ENCODE data around the gene LMO7.

- TF ChIP-seq MAFK (IDR thresholded peaks at IDR 0.05; ENCODE audit: low read depth, low read length) (no peak), CTCF (conservative IDR thresholded peaks at IDR 0.05; ENCODE audit: low read depth, low read length) (no peak), CHD1 (IDR thresholded peaks at IDR 0.05; ENCODE audit: low read depth, low read length) (no peak), USF2 (IDR thresholded peaks at IDR 0.05; ENCODE audit: low read depth, low read length) (no peak), RAD21 (IDR thresholded peaks at IDR 0.05; ENCODE audit: low read length) (no peak)
Measured at GRCh38 chr13:75600371-75600770, 35.8 kb upstream of the LMO7 start.
